GM21825 (cell line): Measurements from ENCODE around the gene SREK1IP1.
A peak's percentile ranks its signal among the peaks of the same experiment; 100 is the strongest.

Experiments
- ATAC-seq: cut with Tn5 transposase; IDR thresholded peaks from one replicate; pipeline ENCODE4 v1.9.1; 2021; ENCODE audit warnings: mild to moderate bottlenecking, moderate library complexity; ENCODE audit not compliant: unreplicated experiment

The SREK1IP1 gene

DNA sequence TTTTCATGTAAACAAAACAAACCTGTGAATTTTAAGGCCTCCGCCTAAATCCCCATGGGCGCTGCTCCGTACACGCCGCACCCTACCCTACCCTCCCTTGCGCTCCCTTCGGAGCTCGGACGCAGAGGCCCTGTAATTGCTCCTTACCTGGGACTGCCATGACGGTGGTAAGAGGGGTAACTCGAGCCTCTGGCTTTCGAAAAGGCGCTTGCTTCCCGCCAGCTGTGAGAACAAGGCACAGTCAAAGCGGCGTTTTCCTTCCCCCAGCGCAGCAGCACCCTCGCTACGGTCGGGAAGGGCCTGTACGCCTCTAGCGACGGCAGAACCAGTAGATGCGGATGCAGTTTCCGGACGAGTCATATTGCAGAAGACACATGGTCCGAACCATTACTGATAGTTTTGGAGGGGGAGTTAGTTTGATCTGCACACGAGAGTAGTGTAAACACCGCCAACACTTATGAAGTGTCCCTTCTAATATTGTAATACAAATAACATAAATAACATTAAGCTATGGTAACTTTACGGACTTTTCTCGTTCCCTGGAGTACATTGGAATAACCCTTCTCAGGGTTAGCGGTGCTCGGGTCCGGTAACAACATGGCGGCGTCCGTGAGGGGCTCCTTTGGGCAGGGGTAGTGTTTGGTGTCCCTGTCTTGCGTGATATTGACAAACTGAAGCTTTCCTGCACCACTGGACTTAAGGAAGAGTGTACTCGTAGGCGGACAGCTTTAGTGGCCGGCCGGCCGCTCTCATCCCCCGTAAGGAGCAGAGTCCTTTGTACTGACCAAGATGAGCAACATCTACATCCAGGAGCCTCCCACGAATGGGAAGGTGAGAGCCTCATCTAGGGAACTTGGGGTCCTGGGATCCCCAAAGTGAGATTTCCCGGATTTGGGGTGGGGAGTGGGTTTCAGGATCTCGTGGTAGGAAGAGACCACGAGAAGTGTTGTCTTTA, at the start of gene SREK1IP1, which contains the start of gene CWC27:
Gene SREK1IP1 (minus strand): TSS at position 334 of the 955 bp plus-strand sequence. CDS start 174 bp downstream, at position 160.
Gene CWC27 (plus strand): TSS at position 573 of the 955 bp plus-strand sequence. CDS start 217 bp downstream, at position 790.
- ATAC-seq, result peak; percentile 97

GRCh38 chr5:64818245-64818644, 49.8 kb upstream of the SREK1IP1 start:
- ATAC-seq, result no peak

DNA sequence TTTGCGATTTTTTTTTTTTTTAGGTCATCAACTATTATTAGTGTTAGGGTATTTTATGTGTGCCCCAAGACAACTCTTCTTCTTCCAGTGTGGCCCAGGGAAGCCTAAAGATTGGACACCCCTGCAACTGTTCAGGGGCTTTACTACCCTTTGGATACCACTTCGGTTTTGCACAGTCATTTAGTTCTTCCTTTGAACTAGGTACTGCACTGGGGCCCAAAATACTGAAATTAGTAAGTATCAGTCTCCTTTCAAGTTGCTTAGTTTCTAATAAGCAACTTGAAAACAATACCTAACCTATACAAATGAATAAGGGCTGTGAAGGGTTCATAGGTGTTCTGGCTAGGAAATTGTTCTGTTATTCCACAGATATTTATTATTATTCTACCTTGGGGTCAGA, 45.6 kb upstream of the SREK1IP1 start:
- ATAC-seq, result peak; percentile 92

DNA sequence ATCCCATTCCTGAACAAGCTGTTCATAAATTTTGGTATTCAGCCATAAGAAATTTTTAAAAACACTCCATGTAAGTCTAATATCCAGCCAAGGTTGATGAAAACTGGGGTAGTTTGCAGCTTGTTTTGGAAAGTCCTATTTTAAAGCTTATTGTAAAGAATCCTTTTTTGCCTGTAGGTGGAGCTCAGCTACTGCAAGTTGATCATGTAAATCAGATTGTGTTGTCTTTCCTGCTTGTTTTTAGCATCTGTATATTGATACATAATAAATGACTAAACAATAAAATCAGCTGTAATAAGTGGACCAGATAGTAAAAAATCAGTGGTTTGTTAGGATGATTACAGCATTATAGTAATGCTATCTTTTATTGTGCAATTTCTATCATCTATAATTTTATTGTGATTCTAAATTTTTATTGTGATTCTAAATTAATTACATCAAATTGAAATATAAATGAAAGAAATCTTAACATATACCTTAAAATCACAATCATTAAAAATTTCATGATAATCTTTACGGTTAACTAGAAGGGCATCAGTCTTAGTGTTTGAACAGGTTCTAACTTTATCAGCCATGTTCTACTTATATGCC, 42.7 kb upstream of the SREK1IP1 start:
- no peak for ATAC-seq

GRCh38 chr5:64807520-64807919, 39.0 kb upstream of the SREK1IP1 start:
- ATAC-seq, result no peak

GRCh38 chr5:64806537-64806936, 38.0 kb upstream of the SREK1IP1 start:
- ATAC-seq, result no peak

DNA sequence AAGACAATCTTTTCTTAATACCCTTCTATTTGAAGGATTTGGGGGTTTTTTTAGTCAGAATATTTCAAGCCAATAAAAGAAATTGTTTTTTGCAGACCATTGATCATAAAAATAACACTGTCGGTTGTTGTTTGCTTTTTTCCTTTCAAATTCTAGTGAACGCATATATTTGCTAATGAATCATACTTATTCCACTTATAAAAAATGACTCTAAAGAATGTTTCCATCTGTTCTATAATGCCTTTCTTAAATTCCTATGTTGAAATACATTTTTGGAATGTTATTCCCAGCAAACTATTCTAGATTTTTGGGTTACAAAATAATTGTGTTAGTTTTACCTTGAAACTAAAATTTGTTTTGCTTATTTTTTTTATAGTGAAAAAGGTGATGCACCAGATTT, 32.4 kb upstream of the SREK1IP1 start:
- ATAC-seq, result no peak

DNA sequence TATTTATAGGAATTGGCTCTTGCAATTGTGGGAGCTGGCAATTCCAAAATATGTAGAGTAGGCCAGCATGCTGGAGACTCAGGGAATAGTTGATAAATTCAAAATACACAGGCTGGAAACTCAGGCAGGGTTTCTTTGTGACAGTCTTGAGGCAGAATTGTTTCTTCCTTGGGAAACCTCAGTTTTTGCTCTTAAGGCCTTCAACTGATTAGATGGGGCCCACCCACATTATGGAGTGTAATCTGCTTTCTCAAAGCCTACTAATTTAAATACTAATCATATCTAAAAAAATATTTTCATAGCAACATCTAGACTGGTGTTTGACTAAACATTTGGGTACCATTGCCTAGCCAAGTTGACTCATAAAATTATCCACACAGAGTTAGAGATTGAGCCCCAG, 27.8 kb upstream of the SREK1IP1 start:
- ATAC-seq, result no peak

GRCh38 chr5:64794053-64794770, 25.7 kb upstream of the SREK1IP1 start:
- ATAC-seq, result no peak

GRCh38 chr5:64792469-64792868, 24.0 kb upstream of the SREK1IP1 start:
- ATAC-seq, result no peak

- ATAC-seq, result no peak
Observed at GRCh38 chr5:64790210-64790609, 21.7 kb upstream of the SREK1IP1 start.

- ATAC-seq, result no peak
Observed at GRCh38 chr5:64789457-64789856, 21.0 kb upstream of the SREK1IP1 start.

DNA sequence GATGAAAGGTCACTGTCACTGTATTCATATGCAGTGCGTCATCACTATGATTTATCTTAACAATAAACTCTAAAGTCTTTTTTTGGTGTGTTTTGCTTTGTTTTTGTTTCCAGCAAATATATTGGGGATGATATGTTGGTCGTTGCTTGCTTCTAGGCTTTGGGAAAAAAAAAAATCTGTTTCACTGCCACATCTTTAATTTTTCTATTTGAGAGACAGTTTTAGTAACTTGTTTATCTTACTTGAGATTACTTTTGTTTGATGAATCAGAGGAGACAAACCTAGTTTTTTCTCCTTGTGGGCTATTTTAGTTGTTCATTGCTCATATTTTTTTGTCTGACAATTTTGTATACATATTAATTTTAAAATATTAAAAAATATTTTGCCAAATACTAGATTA, 19.7 kb upstream of the SREK1IP1 start:
- no peak for ATAC-seq

GRCh38 chr5:64786372-64786771, 17.9 kb upstream of the SREK1IP1 start:
- no peak for ATAC-seq

- peak; percentile 84 for ATAC-seq
Observed at GRCh38 chr5:64784451-64785025, 16.0 kb upstream of the SREK1IP1 start.

DNA sequence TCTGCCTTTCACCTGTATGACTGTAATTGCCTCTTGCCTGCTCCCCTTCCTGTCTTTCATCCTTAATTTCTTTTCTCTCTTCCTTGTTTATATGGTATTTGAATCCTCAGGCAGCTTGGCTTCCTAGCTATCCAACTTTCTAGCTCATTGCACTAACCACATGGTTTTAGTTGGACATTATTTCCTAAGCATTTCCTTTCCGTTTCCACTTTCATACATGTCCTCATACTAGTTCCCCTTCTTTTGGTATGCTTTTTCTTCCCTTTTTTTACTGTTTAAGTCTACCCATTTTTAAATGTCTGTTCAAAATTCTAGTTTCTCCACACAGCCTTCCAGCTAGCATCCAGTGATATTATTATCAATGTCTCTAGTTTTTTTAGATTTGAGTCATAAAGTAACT, 6.8 kb upstream of the SREK1IP1 start:
- no peak for ATAC-seq

DNA sequence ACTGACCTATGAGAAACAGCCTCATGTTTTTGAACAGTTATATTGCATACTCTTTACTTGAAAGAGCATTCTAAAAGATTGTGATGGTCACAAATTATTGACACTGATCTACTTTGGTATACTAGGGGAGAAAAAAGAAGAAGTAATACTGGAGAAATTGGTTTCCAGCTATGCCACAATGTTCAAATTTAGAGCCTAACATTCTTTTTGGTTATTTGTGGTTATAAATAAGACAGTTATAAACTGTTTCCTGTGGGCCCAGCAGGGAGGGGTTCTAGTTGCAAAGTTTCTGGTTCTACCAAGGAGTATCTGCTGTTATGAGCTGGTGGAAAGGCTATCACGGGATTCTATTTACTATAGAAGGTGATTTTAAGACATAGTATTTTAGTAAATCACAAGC, 5.0 kb upstream of the SREK1IP1 start:
- ATAC-seq, result peak; percentile 31

DNA sequence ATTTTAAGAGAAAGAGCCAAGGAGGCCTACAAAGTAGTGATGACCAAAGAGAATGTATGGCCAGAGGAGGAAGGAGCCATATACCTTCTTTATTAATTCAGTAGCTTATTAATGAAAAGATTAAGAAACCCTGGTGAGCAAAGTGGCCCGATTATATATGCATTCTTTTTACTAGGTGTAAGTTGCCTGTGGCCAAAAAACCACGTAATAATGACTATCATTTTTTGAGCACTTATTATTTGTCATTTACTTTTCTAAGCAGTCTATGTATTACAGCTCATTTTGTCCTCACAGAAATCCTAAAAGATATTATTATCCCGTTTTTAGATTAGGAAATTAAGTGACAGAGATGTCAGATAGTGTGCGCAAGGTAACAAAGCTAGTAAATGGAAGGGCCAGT, 3.2 kb upstream of the SREK1IP1 start:
- no peak for ATAC-seq

DNA sequence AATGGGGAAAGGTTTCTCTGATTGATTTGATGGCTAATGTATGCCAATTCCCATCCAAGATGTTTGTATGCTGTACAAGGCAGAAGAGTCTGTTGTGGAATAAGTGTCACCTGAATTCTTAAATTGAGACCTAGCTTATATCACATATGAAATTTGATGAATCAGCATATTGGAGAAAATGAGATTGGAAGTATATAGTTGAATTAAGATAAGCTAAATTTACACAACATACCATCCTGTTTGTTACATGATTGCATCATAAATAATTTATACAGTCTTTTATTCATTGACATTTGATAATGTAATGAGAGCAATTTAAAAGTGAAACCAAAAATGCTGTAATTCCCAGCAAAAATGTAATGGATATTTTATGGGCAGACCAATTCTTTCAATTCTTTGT, 1.4 kb upstream of the SREK1IP1 start:
- ATAC-seq, result no peak

DNA sequence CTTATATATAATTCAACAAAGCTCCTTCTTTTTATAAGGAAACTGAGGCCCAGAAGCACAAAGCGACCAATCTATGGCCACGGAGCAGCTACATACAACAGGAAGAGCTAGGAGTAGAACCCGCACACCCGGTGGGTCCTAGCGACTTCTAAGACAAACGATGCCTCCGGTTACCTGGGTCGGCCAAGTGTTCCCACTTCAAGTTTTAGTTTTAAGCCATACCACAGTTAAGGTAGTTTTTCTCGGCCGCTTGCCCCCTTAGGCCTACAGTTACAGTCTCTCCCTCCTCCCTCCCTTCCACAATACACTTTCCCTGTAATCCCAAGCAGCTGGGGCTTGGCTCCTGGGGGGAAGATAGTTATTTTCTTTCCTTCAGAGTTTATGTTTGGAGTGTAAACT, 533 bp downstream of the SREK1IP1 start:
- ATAC-seq, result peak; percentile 10

DNA sequence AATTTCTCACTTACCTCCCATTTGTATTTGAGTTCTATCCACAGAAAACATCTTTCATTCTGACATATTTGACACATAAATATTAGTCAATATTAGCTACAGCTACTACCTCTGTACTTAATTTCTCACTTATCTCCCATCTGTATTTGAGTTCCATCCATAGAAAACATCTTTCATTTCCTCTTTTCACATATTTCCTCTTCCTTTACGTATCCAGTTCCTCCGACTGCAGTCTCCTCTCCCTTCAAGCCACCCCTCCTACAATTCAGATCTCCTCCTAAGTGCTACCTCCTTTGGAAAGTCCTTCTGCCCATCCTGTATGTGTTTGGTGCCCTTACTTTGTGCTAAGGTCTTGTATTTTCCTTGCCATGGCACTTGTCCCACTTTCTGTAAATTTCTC, 1.6 kb downstream of the SREK1IP1 start:
- no peak for ATAC-seq
